ENCODE measurements around the gene TSSK1B. TPM values are rescaled to one million over a fixed set of nuclear protein-coding genes. Genes with fewer than 3 reads are reported as not detected.

TSSK1B gene
- total and polyA plus RNA-seq, 2 experiments from 2014 or later, result 0.52 TPM; not detected in 1

DNA sequence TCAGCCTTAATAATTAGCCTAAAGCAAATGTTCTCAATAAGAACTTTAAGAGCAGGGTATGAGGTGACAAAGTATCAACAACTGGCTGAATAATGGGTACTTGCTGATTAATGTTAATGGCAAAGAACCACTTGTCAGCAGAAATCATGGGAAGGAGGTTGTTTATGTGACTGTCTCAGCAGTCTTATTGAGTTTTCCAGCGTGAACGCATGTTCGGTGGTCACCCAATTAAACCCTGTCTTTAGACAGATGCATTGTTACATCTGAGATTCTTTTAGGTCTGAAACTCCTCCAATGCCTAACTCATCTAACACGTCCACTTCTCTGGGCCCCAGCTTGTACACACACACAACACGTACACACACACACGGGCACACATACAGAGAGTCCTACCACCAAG lies 18.2 kb upstream of the TSSK1B start:
- DNase-seq (ENCODE audit: low spot score), result no peak
- Histone ChIP-seq H3K4me3 (no peak overlapping the region), H3K27me3 (ENCODE audit: insufficient read depth) (no peaks in the 10 kb centered on the region)

More for the DNA sequence above, 18.2 kb upstream of the TSSK1B start:
- no peaks in the 10 kb centered on the region for H4K20me1 ChIP-seq (replicated peaks; ENCODE audit: insufficient read depth)
- Mint-ChIP-seq H3K27me3 (ENCODE audit: insufficient read depth, low read depth, poor library complexity) (peaks cover 5% of the 10 kb centered on the region), H3K4me1 (no peaks in the 10 kb centered on the region), H3K9me3 (peaks cover 2% of the 10 kb centered on the region; the same call in 1 of the 3 replicates), H3K4me3 (no peak overlapping the region), H3K36me3 (ENCODE audit: low read depth) (no peaks in the 10 kb centered on the region), H3K27ac (no peak overlapping the region)
- H3K9me2 ChIP-seq (ENCODE audit: insufficient read depth), result no peaks in the 10 kb centered on the region; the same call in 1 of the 2 replicates
- no peaks in the 10 kb centered on the region for H3K79me2 ChIP-seq (replicated peaks; ENCODE audit: insufficient read depth)
- no peaks in the 10 kb centered on the region for H3K4me1 ChIP-seq (ENCODE audit: insufficient read depth)
- no peak for ATAC-seq
- H3F3A ChIP-seq (replicated peaks; ENCODE audit: low read depth), result no peaks in the 10 kb centered on the region
- no peak overlapping the region for H3K27ac ChIP-seq (ENCODE audit: low read depth)
- no peak for TF ChIP-seq CREB1 (CRISPR knock-in tag; IDR thresholded peaks at IDR 0.05; ENCODE audit: low read depth)
- no peak for TF ChIP-seq EZH2 (IDR thresholded peaks at IDR 0.05; ENCODE audit: low read depth, unreplicated experiment)
- TF ChIP-seq STAT1 (IDR thresholded peaks at IDR 0.05; ENCODE audit: unreplicated experiment), result no peak
- no peak for TF ChIP-seq EZH2phosphoT487 (IDR thresholded peaks at IDR 0.05; ENCODE audit: unreplicated experiment)
- no peak for TF ChIP-seq POLR2AphosphoS5 (IDR thresholded peaks at IDR 0.05; ENCODE audit: low read depth)
- TF ChIP-seq, protein P1, sequence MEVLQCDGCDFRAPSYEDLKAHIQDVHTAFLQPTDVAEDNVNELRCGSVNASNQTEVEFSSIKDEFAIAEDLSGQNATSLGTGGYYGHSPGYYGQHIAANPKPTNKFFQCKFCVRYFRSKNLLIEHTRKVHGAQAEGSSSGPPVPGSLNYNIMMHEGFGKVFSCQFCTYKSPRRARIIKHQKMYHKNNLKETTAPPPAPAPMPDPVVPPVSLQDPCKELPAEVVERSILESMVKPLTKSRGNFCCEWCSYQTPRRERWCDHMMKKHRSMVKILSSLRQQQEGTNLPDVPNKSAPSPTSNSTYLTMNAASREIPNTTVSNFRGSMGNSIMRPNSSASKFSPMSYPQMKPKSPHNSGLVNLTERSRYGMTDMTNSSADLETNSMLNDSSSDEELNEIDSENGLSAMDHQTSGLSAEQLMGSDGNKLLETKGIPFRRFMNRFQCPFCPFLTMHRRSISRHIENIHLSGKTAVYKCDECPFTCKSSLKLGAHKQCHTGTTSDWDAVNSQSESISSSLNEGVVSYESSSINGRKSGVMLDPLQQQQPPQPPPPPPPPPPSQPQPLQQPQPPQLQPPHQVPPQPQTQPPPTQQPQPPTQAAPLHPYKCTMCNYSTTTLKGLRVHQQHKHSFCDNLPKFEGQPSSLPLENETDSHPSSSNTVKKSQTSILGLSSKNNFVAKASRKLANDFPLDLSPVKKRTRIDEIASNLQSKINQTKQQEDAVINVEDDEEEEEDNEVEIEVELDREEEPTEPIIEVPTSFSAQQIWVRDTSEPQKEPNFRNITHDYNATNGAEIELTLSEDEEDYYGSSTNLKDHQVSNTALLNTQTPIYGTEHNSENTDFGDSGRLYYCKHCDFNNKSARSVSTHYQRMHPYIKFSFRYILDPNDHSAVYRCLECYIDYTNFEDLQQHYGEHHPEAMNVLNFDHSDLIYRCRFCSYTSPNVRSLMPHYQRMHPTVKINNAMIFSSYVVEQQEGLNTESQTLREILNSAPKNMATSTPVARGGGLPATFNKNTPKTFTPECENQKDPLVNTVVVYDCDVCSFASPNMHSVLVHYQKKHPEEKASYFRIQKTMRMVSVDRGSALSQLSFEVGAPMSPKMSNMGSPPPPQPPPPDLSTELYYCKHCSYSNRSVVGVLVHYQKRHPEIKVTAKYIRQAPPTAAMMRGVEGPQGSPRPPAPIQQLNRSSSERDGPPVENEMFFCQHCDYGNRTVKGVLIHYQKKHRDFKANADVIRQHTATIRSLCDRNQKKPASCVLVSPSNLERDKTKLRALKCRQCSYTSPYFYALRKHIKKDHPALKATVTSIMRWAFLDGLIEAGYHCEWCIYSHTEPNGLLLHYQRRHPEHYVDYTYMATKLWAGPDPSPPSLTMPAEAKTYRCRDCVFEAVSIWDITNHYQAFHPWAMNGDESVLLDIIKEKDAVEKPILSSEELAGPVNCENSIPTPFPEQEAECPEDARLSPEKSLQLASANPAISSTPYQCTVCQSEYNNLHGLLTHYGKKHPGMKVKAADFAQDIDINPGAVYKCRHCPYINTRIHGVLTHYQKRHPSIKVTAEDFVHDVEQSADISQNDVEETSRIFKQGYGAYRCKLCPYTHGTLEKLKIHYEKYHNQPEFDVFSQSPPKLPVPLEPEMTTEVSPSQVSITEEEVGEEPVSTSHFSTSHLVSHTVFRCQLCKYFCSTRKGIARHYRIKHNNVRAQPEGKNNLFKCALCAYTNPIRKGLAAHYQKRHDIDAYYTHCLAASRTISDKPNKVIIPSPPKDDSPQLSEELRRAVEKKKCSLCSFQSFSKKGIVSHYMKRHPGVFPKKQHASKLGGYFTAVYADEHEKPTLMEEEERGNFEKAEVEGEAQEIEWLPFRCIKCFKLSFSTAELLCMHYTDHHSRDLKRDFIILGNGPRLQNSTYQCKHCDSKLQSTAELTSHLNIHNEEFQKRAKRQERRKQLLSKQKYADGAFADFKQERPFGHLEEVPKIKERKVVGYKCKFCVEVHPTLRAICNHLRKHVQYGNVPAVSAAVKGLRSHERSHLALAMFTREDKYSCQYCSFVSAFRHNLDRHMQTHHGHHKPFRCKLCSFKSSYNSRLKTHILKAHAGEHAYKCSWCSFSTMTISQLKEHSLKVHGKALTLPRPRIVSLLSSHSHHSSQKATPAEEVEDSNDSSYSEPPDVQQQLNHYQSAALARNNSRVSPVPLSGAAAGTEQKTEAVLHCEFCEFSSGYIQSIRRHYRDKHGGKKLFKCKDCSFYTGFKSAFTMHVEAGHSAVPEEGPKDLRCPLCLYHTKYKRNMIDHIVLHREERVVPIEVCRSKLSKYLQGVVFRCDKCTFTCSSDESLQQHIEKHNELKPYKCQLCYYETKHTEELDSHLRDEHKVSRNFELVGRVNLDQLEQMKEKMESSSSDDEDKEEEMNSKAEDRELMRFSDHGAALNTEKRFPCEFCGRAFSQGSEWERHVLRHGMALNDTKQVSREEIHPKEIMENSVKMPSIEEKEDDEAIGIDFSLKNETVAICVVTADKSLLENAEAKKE (CRISPR knock-in tag; IDR thresholded peaks at IDR 0.05), result no peak
- no peak for TF ChIP-seq REST (IDR thresholded peaks at IDR 0.05; ENCODE audit: unreplicated experiment)
- no peak for TF ChIP-seq JUNB (IDR thresholded peaks at IDR 0.05; ENCODE audit: unreplicated experiment)
- TF ChIP-seq, protein P2, sequence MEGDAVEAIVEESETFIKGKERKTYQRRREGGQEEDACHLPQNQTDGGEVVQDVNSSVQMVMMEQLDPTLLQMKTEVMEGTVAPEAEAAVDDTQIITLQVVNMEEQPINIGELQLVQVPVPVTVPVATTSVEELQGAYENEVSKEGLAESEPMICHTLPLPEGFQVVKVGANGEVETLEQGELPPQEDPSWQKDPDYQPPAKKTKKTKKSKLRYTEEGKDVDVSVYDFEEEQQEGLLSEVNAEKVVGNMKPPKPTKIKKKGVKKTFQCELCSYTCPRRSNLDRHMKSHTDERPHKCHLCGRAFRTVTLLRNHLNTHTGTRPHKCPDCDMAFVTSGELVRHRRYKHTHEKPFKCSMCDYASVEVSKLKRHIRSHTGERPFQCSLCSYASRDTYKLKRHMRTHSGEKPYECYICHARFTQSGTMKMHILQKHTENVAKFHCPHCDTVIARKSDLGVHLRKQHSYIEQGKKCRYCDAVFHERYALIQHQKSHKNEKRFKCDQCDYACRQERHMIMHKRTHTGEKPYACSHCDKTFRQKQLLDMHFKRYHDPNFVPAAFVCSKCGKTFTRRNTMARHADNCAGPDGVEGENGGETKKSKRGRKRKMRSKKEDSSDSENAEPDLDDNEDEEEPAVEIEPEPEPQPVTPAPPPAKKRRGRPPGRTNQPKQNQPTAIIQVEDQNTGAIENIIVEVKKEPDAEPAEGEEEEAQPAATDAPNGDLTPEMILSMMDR (conservative IDR thresholded peaks at IDR 0.05; ENCODE audit: low read depth in 2 of 2), result no peak
- TF ChIP-seq ZNF114 (CRISPR knock-in tag; IDR thresholded peaks at IDR 0.05), result no peak
- TF ChIP-seq, protein P3, sequence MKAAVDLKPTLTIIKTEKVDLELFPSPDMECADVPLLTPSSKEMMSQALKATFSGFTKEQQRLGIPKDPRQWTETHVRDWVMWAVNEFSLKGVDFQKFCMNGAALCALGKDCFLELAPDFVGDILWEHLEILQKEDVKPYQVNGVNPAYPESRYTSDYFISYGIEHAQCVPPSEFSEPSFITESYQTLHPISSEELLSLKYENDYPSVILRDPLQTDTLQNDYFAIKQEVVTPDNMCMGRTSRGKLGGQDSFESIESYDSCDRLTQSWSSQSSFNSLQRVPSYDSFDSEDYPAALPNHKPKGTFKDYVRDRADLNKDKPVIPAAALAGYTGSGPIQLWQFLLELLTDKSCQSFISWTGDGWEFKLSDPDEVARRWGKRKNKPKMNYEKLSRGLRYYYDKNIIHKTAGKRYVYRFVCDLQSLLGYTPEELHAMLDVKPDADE (IDR thresholded peaks at IDR 0.05), result no peak
- no peak for TF ChIP-seq ZNF331 (CRISPR knock-in tag; IDR thresholded peaks at IDR 0.05; ENCODE audit: low read depth)
- no peak for TF ChIP-seq NANOG (IDR thresholded peaks at IDR 0.05; ENCODE audit: borderline replicate concordance)
- no peak overlapping the region for H2AFZ ChIP-seq
- H3K4me2 ChIP-seq, result no peak overlapping the region
- H3K36me3 ChIP-seq (ENCODE audit: insufficient read depth), result no peaks in the 10 kb centered on the region

Data from GM23338 (cell line).